Measurements from ENCODE around the gene OVOL1.
A peak's percentile ranks its signal among the peaks of the same experiment; 100 is the strongest.

Gene OVOL1

DNA sequence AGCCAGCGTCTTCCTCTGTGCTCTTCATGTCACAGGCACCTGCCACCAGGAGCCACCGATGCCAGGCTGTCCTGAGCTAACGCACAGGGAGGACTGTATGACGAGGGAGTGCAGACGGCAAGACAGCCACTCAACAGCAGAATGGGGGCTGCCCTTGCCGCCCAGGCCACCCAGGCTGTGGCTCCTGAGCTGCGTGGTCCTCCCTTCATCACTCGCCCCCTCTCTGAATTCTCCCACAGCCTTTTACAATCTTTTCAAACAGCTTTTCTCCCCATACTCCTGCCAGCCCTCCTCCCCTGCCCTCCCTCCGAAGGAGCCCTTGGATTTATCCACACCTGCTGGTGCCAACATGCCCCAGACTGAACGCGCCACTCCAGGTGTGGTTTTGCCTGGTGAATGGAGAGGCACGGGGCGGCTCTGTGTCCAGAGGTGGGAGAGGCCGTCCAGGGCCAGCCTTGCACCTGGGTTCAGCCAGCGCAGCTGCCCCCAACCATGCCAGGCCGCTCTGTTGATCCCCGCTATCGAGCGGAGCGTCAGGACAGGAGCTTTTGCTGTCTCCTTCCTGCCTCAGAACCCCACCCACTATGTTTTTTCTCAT is 22.0 kb downstream of the OVOL1 start:
- no peak overlapping the region for H3K4me3 ChIP-seq (ENCODE audit: low read depth, low read length)
- DNase-seq (ENCODE audit: low read depth), result no peak
- TF ChIP-seq, protein P1, sequence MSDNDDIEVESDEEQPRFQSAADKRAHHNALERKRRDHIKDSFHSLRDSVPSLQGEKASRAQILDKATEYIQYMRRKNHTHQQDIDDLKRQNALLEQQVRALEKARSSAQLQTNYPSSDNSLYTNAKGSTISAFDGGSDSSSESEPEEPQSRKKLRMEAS (IDR thresholded peaks at IDR 0.05; ENCODE audit: low read depth, low read length), result no peak

DNA sequence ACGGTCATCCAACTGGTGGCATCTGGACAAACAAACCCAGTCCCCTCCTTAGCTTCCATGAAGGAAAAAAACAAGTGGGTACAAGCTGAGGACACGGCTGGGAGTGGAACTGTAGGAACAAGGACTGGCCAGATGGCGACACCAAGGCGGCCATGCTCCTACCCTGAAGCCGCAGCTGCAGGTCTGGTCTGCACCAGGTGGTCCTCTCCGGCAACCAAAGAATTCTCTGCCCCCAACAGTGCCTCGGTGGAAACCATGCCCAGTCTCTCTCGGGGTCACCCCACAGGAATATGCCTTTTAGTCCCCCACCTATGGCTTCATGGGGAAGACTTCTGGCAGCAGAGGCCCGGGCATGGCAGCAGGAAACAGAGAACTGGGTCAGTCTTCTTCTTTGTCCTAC is 22.6 kb downstream of the OVOL1 start:
- TF ChIP-seq MYC (IDR thresholded peaks at IDR 0.05; ENCODE audit: low read depth, low read length) (no peak), POLR2A (IDR thresholded peaks at IDR 0.05; ENCODE audit: extremely low read depth, insufficient read length) (no peak)
- TF ChIP-seq, protein P1 (IDR thresholded peaks at IDR 0.05; ENCODE audit: low read depth, low read length), result no peak
- TF ChIP-seq, protein P2, sequence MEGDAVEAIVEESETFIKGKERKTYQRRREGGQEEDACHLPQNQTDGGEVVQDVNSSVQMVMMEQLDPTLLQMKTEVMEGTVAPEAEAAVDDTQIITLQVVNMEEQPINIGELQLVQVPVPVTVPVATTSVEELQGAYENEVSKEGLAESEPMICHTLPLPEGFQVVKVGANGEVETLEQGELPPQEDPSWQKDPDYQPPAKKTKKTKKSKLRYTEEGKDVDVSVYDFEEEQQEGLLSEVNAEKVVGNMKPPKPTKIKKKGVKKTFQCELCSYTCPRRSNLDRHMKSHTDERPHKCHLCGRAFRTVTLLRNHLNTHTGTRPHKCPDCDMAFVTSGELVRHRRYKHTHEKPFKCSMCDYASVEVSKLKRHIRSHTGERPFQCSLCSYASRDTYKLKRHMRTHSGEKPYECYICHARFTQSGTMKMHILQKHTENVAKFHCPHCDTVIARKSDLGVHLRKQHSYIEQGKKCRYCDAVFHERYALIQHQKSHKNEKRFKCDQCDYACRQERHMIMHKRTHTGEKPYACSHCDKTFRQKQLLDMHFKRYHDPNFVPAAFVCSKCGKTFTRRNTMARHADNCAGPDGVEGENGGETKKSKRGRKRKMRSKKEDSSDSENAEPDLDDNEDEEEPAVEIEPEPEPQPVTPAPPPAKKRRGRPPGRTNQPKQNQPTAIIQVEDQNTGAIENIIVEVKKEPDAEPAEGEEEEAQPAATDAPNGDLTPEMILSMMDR (IDR thresholded peaks at IDR 0.05; ENCODE audit: low read depth, low read length), result no peak
- DNase-seq (ENCODE audit: low read depth), result no peak
- H3K4me3 ChIP-seq (ENCODE audit: low read depth, low read length), result no peak overlapping the region

DNA sequence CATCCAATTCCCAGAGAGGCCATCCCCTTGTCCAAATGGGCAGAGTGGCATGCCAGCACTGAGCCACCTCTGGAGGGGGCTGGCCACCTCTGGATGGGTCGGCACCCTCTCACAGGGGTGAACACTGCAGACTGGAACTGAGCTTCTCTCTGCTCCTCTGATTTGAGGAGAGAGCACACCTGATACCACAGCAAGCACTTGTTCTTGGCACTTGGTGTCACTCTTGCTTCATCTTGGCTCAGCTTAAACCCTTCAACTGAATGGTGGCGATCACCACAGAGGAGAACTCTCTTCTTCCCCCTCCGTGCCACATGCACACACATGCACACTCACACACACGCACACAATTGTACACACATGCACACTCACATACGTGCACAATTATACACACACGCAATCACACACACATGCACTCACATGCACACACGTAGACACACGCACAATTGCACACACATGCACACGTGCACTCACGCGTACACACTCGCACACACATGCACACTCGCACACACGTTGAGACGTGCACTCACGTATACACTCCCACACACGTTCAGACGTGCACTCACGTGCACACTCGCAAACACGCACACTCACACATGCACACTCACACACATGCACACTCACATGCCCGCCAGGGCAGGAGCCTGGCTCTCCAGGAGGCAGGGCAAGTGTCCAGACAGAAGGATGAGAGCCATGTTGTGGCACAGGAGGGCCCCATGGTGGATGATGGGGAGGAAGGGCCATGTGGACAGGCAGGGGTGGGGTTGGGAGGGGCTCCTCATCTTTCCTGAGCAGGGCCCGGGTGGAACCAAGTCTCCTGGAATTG is 23.4 kb downstream of the OVOL1 start:
- TF ChIP-seq, protein P2 (IDR thresholded peaks at IDR 0.05; ENCODE audit: low read depth, low read length), result peak; percentile 9
- no peak for TF ChIP-seq MYC (IDR thresholded peaks at IDR 0.05; ENCODE audit: low read depth, low read length)
- H3K4me3 ChIP-seq (ENCODE audit: low read depth, low read length), result no peak overlapping the region
- DNase-seq (ENCODE audit: low read depth), result peak; percentile 45

DNA sequence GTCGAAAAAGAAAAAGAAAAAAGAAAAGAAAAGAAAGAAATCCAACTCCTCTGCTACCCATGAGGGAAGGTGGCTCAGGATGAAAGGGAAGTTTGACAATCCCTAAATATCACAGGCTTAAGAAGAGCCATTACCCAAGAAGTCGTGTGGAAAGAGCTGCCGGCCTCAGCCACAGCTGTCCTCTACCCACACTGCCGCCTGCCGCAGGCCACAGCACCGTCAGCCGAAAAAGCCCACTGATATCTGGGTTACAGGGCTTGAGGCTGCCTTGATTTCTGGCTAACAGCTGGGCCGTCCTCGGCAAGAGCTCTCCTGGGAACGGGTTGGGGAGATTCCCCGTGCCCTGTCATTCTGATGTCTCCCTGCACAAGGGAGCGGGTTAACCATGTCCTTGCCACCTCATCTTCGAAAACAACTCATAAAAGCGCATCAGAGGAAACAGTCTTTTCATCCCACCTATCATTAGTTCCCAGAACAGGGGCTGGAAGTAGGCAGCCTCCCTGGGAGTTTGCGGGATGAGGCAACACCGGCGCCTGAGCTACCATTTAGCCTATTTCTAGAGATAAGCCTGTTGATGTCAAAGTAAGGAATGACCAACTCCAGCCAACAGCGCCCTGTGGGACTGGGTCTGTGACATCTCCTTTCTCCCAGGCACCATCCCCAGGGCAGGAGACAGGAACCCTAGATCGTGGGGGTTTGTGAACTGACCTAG is 25.1 kb downstream of the OVOL1 start:
- TF ChIP-seq, protein P2 (IDR thresholded peaks at IDR 0.05; ENCODE audit: low read depth, low read length), result no peak
- no peak for TF ChIP-seq POLR2A (IDR thresholded peaks at IDR 0.05; ENCODE audit: extremely low read depth, insufficient read length)
- TF ChIP-seq MYC (IDR thresholded peaks at IDR 0.05; ENCODE audit: low read depth, low read length), result no peak
- TF ChIP-seq, protein P1 (IDR thresholded peaks at IDR 0.05; ENCODE audit: low read depth, low read length), result no peak
- H3K4me3 ChIP-seq (ENCODE audit: low read depth, low read length), result no peak overlapping the region
- DNase-seq (ENCODE audit: low read depth), result no peak

DNA sequence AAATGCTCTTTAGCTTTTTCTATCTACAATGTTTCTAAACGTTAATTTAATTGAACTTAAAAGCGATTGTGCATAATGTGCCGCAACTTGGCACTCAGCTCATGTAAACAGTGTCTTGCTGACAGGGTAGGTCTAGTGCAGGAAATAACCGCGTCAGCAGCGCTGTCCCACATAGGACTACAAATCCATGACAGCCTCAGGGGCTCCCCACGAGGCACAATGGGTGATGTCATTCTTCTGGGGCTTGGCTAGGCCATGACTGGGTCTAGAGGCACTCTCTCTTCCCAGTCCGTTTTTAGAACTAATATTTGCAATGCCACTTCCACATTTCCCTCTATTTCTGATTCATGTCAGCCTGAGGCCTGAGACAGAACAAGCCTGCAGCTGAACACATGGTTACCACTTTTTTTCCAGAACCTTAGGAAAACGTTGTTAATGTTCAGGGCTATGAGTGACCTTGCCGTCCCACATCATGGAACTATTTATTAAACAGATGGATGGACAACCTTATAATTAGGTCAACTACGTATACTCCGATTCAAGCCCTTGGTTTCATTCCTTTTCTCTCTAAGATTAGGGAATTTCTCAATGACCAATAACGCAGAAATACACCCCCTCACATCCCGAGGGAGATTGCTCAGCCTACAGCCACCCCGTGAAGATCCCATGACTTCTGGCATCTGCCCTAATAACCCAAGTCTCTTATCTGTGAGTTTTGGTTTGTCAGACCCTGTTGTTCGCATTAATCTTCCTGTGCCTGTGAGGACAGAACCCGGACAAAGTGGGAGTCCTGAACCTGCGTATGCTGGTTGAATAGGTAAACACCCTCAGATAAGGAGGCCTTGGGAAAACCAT is 27.5 kb downstream of the OVOL1 start:
- no peak overlapping the region for H3K4me3 ChIP-seq (ENCODE audit: low read depth, low read length)
- peak; percentile 22 for DNase-seq (ENCODE audit: low read depth)
- TF ChIP-seq MYC (IDR thresholded peaks at IDR 0.05; ENCODE audit: low read depth, low read length) (no peak), POLR2A (IDR thresholded peaks at IDR 0.05; ENCODE audit: extremely low read depth, insufficient read length) (no peak)
- TF ChIP-seq, protein P2 (IDR thresholded peaks at IDR 0.05; ENCODE audit: low read depth, low read length), result no peak
